Colon (tissue), 2 donors: Measurements from ENCODE around the gene PTPRD.

Experiments
- FAIRE-seq: peaks from 2 replicates; lab custom pipeline; 2012; peaks lifted over from hg19 to GRCh38; lab: Jason Lieb, UNC
- donor health status: control.
- donor health status: control.

The PTPRD gene

GRCh38 chr9:8309258-8309657 is 2303.5 kb downstream of the PTPRD start:
- FAIRE-seq = no peak

GRCh38 chr9:8304720-8305119 is 2308.1 kb downstream of the PTPRD start:
- no peak for FAIRE-seq

DNA sequence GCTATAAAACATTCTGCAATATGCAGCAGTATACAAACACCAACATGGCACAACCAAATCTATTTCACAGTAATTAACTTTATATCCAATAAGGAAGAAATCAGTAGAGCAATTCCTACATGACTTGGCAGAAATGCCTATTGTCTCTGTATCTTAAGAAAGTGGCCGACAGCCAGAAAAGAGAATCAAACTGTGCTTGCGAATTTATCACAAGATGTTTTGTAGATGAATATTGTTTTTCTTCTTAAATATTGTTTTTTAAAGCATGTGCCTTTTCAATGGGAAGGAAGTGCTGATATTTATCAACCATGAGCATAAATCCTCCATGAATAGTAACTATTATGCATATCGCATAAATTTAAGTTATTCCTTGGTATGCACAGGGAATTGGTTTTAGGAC is 2311.5 kb downstream of the PTPRD start:
- FAIRE-seq = no peak

- FAIRE-seq = no peak
These were observed 2315.8 kb downstream of the PTPRD start for GRCh38 chr9:8297047-8297446.

DNA sequence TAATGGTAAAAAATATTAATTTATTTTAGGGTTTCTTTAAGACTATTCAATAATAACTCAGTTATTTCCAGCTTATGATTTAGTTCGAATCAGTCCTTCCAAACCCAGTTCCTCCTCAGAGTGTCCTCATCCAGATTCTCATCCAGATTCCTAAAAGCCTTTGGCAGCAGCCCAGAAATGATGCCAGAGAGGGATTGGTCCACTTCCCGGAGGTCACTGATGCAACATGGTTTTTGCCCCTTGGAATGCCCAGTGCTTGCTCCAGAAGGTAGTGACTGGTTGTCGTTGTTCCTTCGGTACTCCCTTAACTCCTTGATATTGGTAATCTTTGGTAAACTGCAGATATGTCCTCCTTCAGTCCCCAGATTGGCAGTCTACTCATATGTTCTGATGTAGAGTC is 2320.1 kb downstream of the PTPRD start:
- FAIRE-seq = no peak

- FAIRE-seq = no peak
These were observed 2323.1 kb downstream of the PTPRD start for GRCh38 chr9:8289681-8290080.

DNA sequence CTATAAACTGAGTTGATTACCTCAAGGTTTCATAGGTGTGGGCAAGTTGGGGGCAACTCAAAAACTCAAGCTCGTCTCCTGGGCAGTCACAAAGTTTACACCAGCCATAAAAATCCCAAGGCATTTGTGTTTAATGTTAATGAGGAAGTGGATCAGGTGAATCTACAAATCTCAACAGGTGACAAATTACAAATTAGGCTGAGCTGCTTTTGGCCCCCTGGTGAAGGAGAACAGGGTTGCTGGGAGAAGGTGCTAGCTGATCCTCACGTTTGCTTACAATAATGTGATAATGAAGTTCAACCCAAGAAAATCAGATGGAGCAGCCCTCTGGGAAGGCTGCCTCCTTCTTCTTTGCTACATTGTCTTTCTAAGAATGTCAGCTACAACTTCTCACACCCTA is 2324.8 kb downstream of the PTPRD start:
- FAIRE-seq = no peak

DNA sequence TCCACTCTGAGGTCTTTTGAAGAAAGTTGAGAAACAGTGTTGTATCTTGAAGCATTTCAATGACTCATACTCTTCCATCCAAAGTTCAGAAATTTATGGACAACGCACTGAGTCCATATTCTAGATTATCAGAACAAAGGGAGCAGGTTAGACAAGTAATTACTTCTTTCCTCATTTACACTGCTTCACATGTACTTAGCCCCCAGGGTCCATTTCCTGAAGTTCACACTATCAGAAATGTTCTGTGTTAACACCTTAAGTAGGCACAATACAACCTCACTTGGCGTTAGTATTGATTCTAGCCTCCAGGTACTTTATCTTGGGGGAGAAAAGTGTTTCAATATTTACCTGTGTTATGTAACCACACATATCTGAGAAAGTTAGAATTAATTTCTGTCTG is 2325.3 kb downstream of the PTPRD start:
- no peak for FAIRE-seq

- no peak for FAIRE-seq
These were observed 2327.9 kb downstream of the PTPRD start for GRCh38 chr9:8284884-8285283.

- FAIRE-seq = no peak
These were observed 2330.3 kb downstream of the PTPRD start for GRCh38 chr9:8282535-8282934.

- no peak for FAIRE-seq
These were observed 2332.0 kb downstream of the PTPRD start for GRCh38 chr9:8280811-8281210.

- FAIRE-seq = no peak
These were observed 2334.8 kb downstream of the PTPRD start for GRCh38 chr9:8278048-8278447.

GRCh38 chr9:8270235-8270634 is 2342.6 kb downstream of the PTPRD start:
- no peak for FAIRE-seq

GRCh38 chr9:8268881-8269280 is 2343.9 kb downstream of the PTPRD start:
- no peak for FAIRE-seq

GRCh38 chr9:8268216-8268878 is 2344.5 kb downstream of the PTPRD start:
- FAIRE-seq = no peak

DNA sequence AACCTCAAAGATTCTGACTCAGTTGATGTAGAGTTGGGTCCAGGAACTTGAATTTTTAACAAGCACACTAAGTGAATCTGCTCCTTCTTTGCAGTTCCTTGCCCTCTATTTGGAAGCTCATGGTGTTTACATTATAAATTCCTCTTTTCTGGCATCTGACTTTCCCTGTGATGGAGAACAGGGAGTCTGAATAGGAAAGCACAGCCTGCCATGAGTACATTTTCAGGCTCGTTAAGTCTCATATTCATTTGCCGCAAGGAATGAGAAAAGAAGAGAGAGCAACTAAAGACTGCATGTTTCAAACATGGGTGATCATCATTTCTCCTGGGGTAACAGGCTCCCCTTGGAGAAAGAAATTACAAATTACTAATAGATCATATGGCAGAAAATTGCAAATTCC is 2345.2 kb downstream of the PTPRD start:
- no peak for FAIRE-seq

GRCh38 chr9:8266861-8267260 is 2345.9 kb downstream of the PTPRD start:
- FAIRE-seq = no peak

- FAIRE-seq = no peak
These were observed 2347.5 kb downstream of the PTPRD start for GRCh38 chr9:8265281-8265680.
